ENCODE measurements around the gene NTM.

NTM gene

GRCh38 chr11:131691181-131692041, 321.0 kb downstream of the NTM start:
- no peak for DNase-seq

GRCh38 chr11:131692151-131692550, 321.7 kb downstream of the NTM start:
- DNase-seq, result no peak

- DNase-seq, result no peak
These were observed 322.5 kb downstream of the NTM start for GRCh38 chr11:131692961-131693360.

GRCh38 chr11:131693756-131694155, 323.3 kb downstream of the NTM start:
- no peak for DNase-seq

- no peak for DNase-seq
These were observed 324.4 kb downstream of the NTM start for GRCh38 chr11:131694526-131695424.

GRCh38 chr11:131695889-131696429, 325.5 kb downstream of the NTM start:
- no peak for DNase-seq

GRCh38 chr11:131696690-131697089, 326.3 kb downstream of the NTM start:
- DNase-seq, result no peak

GRCh38 chr11:131703311-131703710, 332.9 kb downstream of the NTM start:
- DNase-seq, result no peak

GRCh38 chr11:131704682-131705081, 334.3 kb downstream of the NTM start:
- DNase-seq, result no peak

- no peak for DNase-seq
These were observed 340.1 kb downstream of the NTM start for GRCh38 chr11:131710511-131710910.

GRCh38 chr11:131712897-131713296, 342.5 kb downstream of the NTM start:
- DNase-seq, result no peak

GRCh38 chr11:131713529-131714134, 343.2 kb downstream of the NTM start:
- DNase-seq, result no peak

GRCh38 chr11:131717616-131718015, 347.2 kb downstream of the NTM start:
- DNase-seq, result no peak

GRCh38 chr11:131723088-131723487, 352.7 kb downstream of the NTM start:
- peak; percentile 4 for DNase-seq

GRCh38 chr11:131724436-131724975, 354.1 kb downstream of the NTM start:
- DNase-seq, result peak; percentile 52

- DNase-seq, result no peak
These were observed 364.5 kb downstream of the NTM start for GRCh38 chr11:131734871-131735270.

- no peak for DNase-seq
These were observed 366.9 kb downstream of the NTM start for GRCh38 chr11:131737357-131737756.

- no peak for DNase-seq
These were observed 368.9 kb downstream of the NTM start for GRCh38 chr11:131739243-131739882.

GRCh38 chr11:131744847-131745246, 374.4 kb downstream of the NTM start:
- DNase-seq, result no peak

GRCh38 chr11:131745405-131745804, 375.0 kb downstream of the NTM start:
- DNase-seq, result no peak

- no peak for DNase-seq
These were observed 375.8 kb downstream of the NTM start for GRCh38 chr11:131746201-131746600.
